Stimulated activated CD4-positive, alpha-beta T cell treated with anti-CD3 and anti-CD28 coated beads, Interleukin-15, amount 100 ng/mL, for 48 hours (primary cell): ENCODE data around the gene MBD5.

Source experiments
- DNase-seq, 2 donors: peaks; one replicate each; pipeline ENCODE4 v3.0.0-alpha.2; 2020; ENCODE audit warnings: low read depth in 2 of 2

Gene MBD5

DNA sequence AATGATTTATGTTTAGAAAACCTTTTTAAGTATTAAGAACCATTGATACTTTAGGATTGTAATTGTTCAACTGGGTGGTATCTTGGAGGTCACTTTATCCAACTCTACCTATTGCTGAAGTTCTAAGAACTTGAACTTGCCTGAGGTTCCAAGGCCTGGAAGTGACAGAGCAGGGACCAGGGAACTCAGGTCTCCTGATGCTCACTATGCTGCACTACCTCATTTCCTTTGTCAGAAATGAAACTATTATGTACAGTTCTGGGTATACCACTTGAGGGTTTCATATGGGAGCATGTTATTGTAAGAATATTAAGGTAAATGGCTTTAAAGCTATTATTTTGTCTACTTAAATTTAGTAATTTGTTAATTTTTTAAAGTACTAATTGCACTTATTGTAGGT lies 3.0 kb downstream of the MBD5 start:
- DNase-seq = no peak

GRCh38 chr2:148026573-148026972 lies 5.7 kb downstream of the MBD5 start:
- no peak for DNase-seq

GRCh38 chr2:148027822-148028221 lies 6.9 kb downstream of the MBD5 start:
- no peak for DNase-seq

DNA sequence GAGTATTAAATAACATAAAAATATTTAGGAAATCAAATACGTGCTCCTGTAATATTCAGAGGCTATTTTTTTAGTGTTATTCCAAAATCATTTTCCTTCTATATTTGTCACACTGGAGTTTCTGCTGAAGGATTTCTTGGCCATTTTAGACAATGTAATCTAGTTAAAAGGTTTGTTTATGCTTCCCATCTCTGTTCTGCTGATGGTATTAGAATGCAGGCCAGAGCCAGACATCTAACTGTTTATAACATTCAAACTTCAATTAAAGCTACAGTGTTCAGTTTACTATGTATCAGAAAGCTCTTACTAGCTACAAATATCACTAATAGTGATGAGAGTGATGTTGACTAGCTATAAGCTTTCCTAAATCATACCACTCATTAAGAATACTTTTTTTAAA lies 7.9 kb downstream of the MBD5 start:
- DNase-seq = no peak

DNA sequence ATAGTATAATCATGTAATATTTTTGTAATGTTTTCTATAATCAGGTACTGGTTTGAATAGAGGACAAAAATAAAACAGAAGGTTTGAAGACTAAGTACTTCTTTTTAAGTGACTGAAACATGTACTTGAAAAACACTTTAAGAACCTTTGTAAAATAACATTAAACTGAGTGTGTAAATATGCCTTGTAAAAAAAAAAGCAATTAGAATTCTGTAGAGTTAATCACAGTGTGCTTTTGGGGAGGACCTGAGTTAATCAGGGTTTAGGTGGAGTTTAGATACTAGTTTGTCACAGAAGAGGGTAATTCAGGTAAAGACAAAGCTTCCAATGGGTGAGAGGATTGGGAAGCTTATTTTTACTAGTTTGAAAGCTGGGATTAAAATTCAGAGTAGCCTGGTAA lies 10.3 kb downstream of the MBD5 start:
- no peak for DNase-seq

GRCh38 chr2:148032215-148032614 lies 11.3 kb downstream of the MBD5 start:
- DNase-seq = no peak

- DNase-seq = no peak
These were observed 18.9 kb downstream of the MBD5 start for GRCh38 chr2:148039783-148040182.

GRCh38 chr2:148042219-148042618 lies 21.3 kb downstream of the MBD5 start:
- DNase-seq = no peak

- DNase-seq = no peak
These were observed 23.4 kb downstream of the MBD5 start for GRCh38 chr2:148044322-148044721.

DNA sequence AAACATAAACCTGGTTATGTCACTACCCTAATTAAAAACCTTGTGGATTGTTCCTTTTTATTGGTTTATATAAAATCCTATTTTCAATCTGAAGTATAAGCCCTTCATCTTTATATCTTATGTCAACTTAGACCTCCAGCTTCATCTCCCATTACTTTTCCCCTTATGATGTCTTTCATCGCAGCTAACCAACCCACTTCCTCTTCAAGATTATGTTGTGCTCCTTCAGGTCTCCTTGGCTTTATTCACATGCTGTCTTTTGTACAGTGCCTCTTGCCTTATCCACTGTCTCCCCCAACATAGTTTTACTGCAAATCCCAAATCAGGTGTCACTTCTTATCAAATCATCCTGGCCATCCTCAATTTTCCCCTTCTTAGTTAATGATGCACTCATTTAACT lies 25.9 kb downstream of the MBD5 start:
- DNase-seq = no peak

- DNase-seq = no peak
These were observed 27.8 kb downstream of the MBD5 start for GRCh38 chr2:148048475-148049221.

- DNase-seq = no peak
These were observed 28.4 kb downstream of the MBD5 start for GRCh38 chr2:148049284-148049683.

- no peak for DNase-seq
These were observed 31.8 kb downstream of the MBD5 start for GRCh38 chr2:148052687-148053086.

DNA sequence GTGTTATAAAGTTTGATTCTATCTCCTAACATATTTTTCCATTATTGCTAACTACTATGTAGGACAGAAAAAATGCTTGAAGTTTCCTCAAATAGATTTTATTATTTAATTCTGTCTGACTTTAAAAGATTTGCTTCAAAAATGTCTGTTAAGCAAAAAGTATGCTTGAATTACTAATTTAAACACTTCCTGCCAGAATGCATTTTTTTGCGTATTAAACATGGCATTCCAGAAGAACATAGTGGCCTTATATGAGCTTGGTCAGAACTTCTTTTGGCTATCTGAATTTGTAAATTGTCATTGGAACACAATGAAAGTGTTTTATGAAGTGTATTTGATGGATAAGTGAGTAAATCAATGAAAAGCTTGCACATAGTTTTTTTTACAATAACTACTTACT lies 37.8 kb downstream of the MBD5 start:
- DNase-seq = no peak

GRCh38 chr2:148063633-148064032 lies 42.7 kb downstream of the MBD5 start:
- no peak for DNase-seq

- no peak for DNase-seq
These were observed 45.0 kb downstream of the MBD5 start for GRCh38 chr2:148065936-148066335.

DNA sequence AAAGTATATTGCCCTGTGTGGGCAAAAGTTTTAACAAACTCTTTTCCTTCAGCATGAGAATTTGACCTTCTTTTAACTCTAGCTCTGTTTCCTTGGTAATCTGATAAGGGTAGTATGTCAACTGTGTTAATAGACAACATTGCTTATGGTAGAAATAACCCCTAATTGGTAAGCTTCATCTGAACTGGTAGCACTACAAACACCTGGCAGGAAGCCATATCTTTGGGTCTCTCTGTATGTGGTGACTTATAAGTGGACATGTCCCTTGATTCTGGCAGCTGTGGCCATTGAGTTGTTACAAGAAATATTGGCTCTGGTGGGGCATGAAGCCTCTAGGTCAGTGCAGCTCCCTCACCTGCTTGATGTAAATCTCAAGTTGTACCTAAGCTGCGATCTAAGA lies 46.9 kb downstream of the MBD5 start:
- no peak for DNase-seq

DNA sequence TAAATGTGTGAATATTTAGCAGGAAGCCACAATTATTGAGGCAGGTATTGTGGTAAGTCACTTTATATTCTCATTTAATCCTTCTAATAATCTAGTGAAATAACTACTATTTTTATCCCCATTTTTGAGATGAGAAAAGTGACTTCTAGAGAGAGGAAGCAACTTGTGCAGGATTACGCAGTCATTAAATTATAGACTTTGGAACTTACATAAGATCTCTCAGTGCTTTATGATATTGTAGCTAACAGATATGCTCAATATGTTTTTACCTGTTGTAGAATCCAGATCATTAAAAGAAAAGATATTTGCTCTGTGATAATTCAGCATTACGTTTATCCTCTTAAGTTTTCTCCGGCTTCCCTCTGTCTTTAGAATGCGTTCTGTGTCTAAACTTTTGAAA lies 50.5 kb downstream of the MBD5 start:
- DNase-seq = no peak

DNA sequence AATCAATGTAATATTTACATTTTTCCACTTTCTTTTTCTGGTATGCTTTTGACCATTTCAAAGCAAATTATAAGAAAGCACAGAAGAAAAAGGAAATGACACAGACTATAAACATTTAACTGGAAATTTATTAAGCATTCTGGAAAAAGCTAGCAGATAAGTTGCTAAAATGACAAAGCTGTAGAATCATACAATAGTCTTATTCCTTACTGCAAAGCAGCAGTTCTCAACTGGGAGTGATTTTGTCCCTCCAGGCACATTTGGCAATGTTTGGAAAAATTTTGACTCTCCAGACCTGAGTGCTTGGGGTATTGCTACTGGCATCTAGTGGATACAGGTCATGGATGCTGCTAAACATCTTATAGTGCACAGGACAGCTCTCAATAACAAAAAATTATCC lies 75.1 kb downstream of the MBD5 start:
- no peak for DNase-seq

DNA sequence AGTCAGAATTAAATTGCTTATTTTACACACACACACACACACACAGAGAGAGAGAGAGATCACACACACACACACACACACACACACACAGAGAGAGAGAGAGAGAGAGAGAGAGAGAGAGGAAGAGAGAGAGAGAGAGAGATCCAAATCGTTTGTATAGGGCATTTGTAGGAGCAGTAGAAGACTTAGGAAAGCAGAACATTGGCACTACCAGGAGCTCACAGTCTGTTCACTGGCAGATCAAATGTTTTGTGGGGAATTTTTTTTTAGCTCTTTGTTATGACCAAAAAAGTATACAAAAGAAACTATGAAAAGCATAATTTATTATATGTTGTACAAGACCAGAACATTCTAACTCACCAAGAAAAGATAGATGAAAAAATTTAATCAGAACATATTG lies 81.8 kb downstream of the MBD5 start:
- DNase-seq = no peak

GRCh38 chr2:148103946-148104345 lies 83.1 kb downstream of the MBD5 start:
- DNase-seq = no peak

GRCh38 chr2:148106331-148106730 lies 85.4 kb downstream of the MBD5 start:
- no peak for DNase-seq

DNA sequence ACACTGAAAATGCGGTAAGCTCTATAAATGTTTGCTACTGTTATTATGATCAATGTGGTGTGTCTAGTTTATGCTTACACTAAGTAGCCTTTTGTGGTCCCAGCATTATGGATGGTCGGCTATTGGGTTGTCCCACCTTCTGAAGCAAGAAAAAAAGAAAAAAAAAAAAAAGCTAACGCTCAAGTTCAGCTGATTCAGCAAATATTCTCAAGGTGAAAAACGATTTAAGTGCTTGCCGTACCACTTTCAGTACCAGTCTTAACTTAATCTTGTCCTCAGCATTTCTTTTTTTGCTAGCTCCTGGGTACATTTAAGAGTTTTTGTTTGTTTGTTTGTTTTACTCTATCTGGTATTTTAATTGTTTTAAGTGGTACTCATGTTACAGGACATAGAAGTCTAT lies 87.5 kb downstream of the MBD5 start:
- no peak for DNase-seq

- DNase-seq = no peak
These were observed 89.3 kb downstream of the MBD5 start for GRCh38 chr2:148110184-148110583.
